H1 (cell line): Measurements from ENCODE around the gene CAMKMT. TPM values are rescaled to one million over a fixed set of nuclear protein-coding genes. Genes with fewer than 3 reads are reported as not detected.

Source experiments
- CTCF ChIA-PET: fragments of 300-600 bp; sonication (Branson Sonifier 250); formaldehyde crosslinking; loops from one replicate; lab custom pipeline; 2021; ENCODE audit not compliant: partially characterized antibody; lab: Charles Lee
- POLR2A ChIA-PET: fragments of 300-600 bp; sonication (Branson Sonifier 250); formaldehyde crosslinking; loops from one replicate; lab custom pipeline; 2021; ENCODE audit warnings: inconsistent platforms; ENCODE audit not compliant: partially characterized antibody; lab: Charles Lee
- DNase-seq, 2 experiments: peaks; one replicate each; pipeline versions ENCODE4 v3.0.0 to v3.0.0-alpha.2; 2010 to 2022; ENCODE audit warnings: low spot score in 2 of 2, low read depth in 1 of 2, mixed read lengths in 1 of 2
- FAIRE-seq: peaks from 2 replicates; lab custom pipeline; 2011; peaks lifted over from hg19 to GRCh38; lab: Jason Lieb, UNC
- H2AFZ ChIP-seq: 2 replicates; pipeline ENCODE4 v1.8.1; 2012; ENCODE audit warnings: low read length, inconsistent platforms
- H2AK5ac ChIP-seq: 2 replicates; pipeline ENCODE4 v1.6.1; 2013; ENCODE audit warnings: low read depth, low read length
- H2BK120ac ChIP-seq: replicated peaks from 2 replicates; pipeline ENCODE3; 2013; ENCODE audit warnings: low read depth, low read length, inconsistent platforms
- H2BK12ac ChIP-seq: 2 replicates; pipeline ENCODE4 v1.6.1; 2013; ENCODE audit warnings: low read depth, low read length
- H2BK15ac ChIP-seq: 2 replicates; pipeline ENCODE4 v1.6.1; 2013; ENCODE audit warnings: low read length
- H2BK20ac ChIP-seq: 2 replicates; pipeline ENCODE4 v1.6.1; 2013; ENCODE audit warnings: low read length
- H2BK5ac ChIP-seq: 2 replicates; pipeline ENCODE4 v1.6.1; 2013; ENCODE audit warnings: low read depth, low read length
- H3K14ac ChIP-seq: 2 replicates; pipeline ENCODE4 v1.6.1; 2013; ENCODE audit warnings: inconsistent platforms; ENCODE audit not compliant: insufficient read length
- H3K18ac ChIP-seq: 2 replicates; pipeline ENCODE4 v1.6.1; 2013; ENCODE audit warnings: low read length; ENCODE audit errors: extremely low read depth
- H3K23ac ChIP-seq: 2 replicates; pipeline ENCODE4 v1.6.1; 2013; ENCODE audit warnings: inconsistent platforms; ENCODE audit not compliant: insufficient read length
- H3K23me2 ChIP-seq: 2 replicates; pipeline ENCODE4 v1.6.1; 2013; ENCODE audit warnings: low read depth, low read length
- H3K27ac ChIP-seq: 2 replicates; pipeline ENCODE4 v1.6.1; 2011; ENCODE audit warnings: low read depth, low read length, inconsistent platforms
- H3K27me3 ChIP-seq, 4 experiments: replicated peaks in 1 of 4; 1 replicate in 1 of 4; 2 replicates in 3 of 4; pipeline versions ENCODE4 v1.6.1 to v1.8.1; 2011 to 2013; ENCODE audit warnings: low read length in 3 of 4, mild to moderate bottlenecking in 3 of 4, inconsistent platforms in 2 of 4, mixed read lengths in 2 of 4, moderate library complexity in 1 of 4; ENCODE audit not compliant: control insufficient read depth in 3 of 4, insufficient read depth in 3 of 4; ENCODE audit errors: extremely low read depth in 1 of 4
- H3K36me3 ChIP-seq, 4 experiments: 2 replicates each; pipeline versions ENCODE4 v1.6.1 to v1.8.1; 2011 to 2013; ENCODE audit warnings: mild to moderate bottlenecking in 4 of 4, low read length in 3 of 4, moderate library complexity in 2 of 4, control low read depth in 1 of 4, inconsistent platforms in 1 of 4; ENCODE audit not compliant: insufficient read depth in 4 of 4, control insufficient read depth in 2 of 4
- H3K4ac ChIP-seq: replicated peaks from 2 replicates; pipeline ENCODE3; 2013; ENCODE audit warnings: low read length, low read depth, mixed read lengths, inconsistent platforms; ENCODE audit not compliant: insufficient read length
- H3K4me1 ChIP-seq, 4 experiments: replicated peaks in 1 of 4; 1 replicate in 1 of 4; 2 replicates in 3 of 4; pipeline versions ENCODE4 v1.6.1 to v1.8.1; 2011 to 2013; ENCODE audit warnings: low read length in 3 of 4, inconsistent platforms in 2 of 4, mixed read lengths in 1 of 4; ENCODE audit not compliant: insufficient read depth in 4 of 4, control insufficient read depth in 3 of 4
- H3K4me2 ChIP-seq, 2 experiments: 2 replicates each; pipeline versions ENCODE4 v1.6.1 to v1.8.1; 2011 to 2013; ENCODE audit warnings: low read depth in 2 of 2, low read length in 2 of 2, control low read depth in 1 of 2, inconsistent platforms in 1 of 2, mild to moderate bottlenecking in 1 of 2; ENCODE audit not compliant: insufficient read depth in 1 of 2
- H3K4me3 ChIP-seq, 4 experiments: fragments of 200-600, 300-600 bp in 1 of 4; sonication (generic), shearing (Covaris generic), sonication (Bioruptor Twin) in 1 of 4; 2 replicates each; pipeline versions ENCODE4 v1.5.1 to v1.8.1; 2011 to 2016; ENCODE audit warnings: low read length in 4 of 4, low read depth in 3 of 4, control low read depth in 2 of 4, inconsistent platforms in 2 of 4, mild to moderate bottlenecking in 2 of 4, mixed read lengths in 1 of 4, moderate library complexity in 1 of 4; ENCODE audit not compliant: insufficient read depth in 2 of 4; ENCODE audit errors: extremely low read depth in 1 of 4
- H3K56ac ChIP-seq: replicated peaks from 2 replicates; pipeline ENCODE3; 2013; ENCODE audit warnings: low read depth, mild to moderate bottlenecking, mixed read lengths, low read length, inconsistent platforms; ENCODE audit not compliant: insufficient read length
- H3K79me1 ChIP-seq: 2 replicates; pipeline ENCODE4 v1.6.1; 2013; ENCODE audit warnings: low read depth, low read length, control low read depth
- H3K79me2 ChIP-seq, 2 experiments: 2 replicates each; pipeline versions ENCODE4 v1.6.1 to v1.8.1; 2012 to 2013; ENCODE audit warnings: low read length in 2 of 2, mild to moderate bottlenecking in 2 of 2, inconsistent platforms in 1 of 2; ENCODE audit not compliant: insufficient read depth in 2 of 2, control insufficient read depth in 1 of 2
- H3K9ac ChIP-seq, 4 experiments: replicated peaks in 1 of 4; 1 replicate in 1 of 4; 2 replicates in 3 of 4; pipeline versions ENCODE4 v1.6.1 to v1.8.1; 2011 to 2013; ENCODE audit warnings: low read depth in 3 of 4, low read length in 3 of 4, control low read depth in 2 of 4, mild to moderate bottlenecking in 2 of 4, moderate library complexity in 2 of 4, inconsistent platforms in 1 of 4; ENCODE audit errors: extremely low read depth in 1 of 4
- H3K9me3 ChIP-seq, 2 experiments: 2 replicates each; pipeline versions ENCODE4 v1.6.1 to v1.8.1; 2012 to 2013; ENCODE audit warnings: mild to moderate bottlenecking in 2 of 2, moderate library complexity in 2 of 2, control low read depth in 1 of 2, inconsistent platforms in 1 of 2, low read depth in 1 of 2, low read length in 1 of 2, mixed read lengths in 1 of 2; ENCODE audit not compliant: insufficient read depth in 2 of 2
- H4K20me1 ChIP-seq, 2 experiments: replicated peaks in 1 of 2; 2 replicates each; pipeline versions ENCODE3 to v1.8.1; 2011 to 2013; ENCODE audit warnings: inconsistent platforms in 2 of 2, low read length in 2 of 2, mild to moderate bottlenecking in 1 of 2; ENCODE audit not compliant: insufficient read depth in 2 of 2, control insufficient read depth in 1 of 2
- H4K5ac ChIP-seq: 2 replicates; pipeline ENCODE4 v1.6.1; 2013; ENCODE audit warnings: low read length, low read depth, mixed read lengths, inconsistent platforms; ENCODE audit not compliant: insufficient read length
- H4K8ac ChIP-seq: 2 replicates; pipeline ENCODE4 v1.8.0; 2013; ENCODE audit warnings: mild to moderate bottlenecking, moderate library complexity, low read length, inconsistent platforms; ENCODE audit not compliant: insufficient read depth; ENCODE audit errors: extremely low read depth
- H4K91ac ChIP-seq: replicated peaks from 2 replicates; pipeline ENCODE3; 2013; ENCODE audit warnings: low read length, mixed read lengths, inconsistent platforms; ENCODE audit not compliant: insufficient read length
- ATF2 ChIP-seq: IDR thresholded peaks from 2 replicates; pipeline ENCODE4 v1.6.1; 2012; ENCODE audit warnings: low read length, inconsistent platforms
- CEBPB ChIP-seq: IDR thresholded peaks from 2 replicates; pipeline ENCODE4 v1.6.1; 2012; ENCODE audit warnings: low read depth, low read length
- CREB1 ChIP-seq: IDR thresholded peaks from 2 replicates; pipeline ENCODE4 v1.6.1; 2012; ENCODE audit warnings: inconsistent platforms
- CTBP2 ChIP-seq: IDR thresholded peaks from 2 replicates; pipeline ENCODE4 v1.7.0; 2011; ENCODE audit warnings: borderline replicate concordance, mild to moderate bottlenecking, moderate library complexity, mixed read lengths, low read length; ENCODE audit not compliant: insufficient read depth, insufficient read length
- E2F6 ChIP-seq: IDR thresholded peaks from 2 replicates; pipeline ENCODE4 v1.6.1; 2012; ENCODE audit warnings: inconsistent platforms
- EP300 ChIP-seq, 2 experiments: IDR thresholded peaks; 1 replicate in 1 of 2; 2 replicates in 1 of 2; pipeline ENCODE4 v1.6.1; 2011 to 2012; ENCODE audit warnings: low read depth in 2 of 2, low read length in 2 of 2, mild to moderate bottlenecking in 2 of 2, borderline replicate concordance in 1 of 2, inconsistent platforms in 1 of 2, moderate library complexity in 1 of 2
- FOSL1 ChIP-seq: IDR thresholded peaks from 2 replicates; pipeline ENCODE4 v1.6.1; 2011; ENCODE audit warnings: mild to moderate bottlenecking, low read depth, low read length, moderate library complexity; ENCODE audit not compliant: insufficient read depth
- SP2 ChIP-seq: IDR thresholded peaks from 2 replicates; pipeline ENCODE4 v1.6.1; 2012; ENCODE audit warnings: mild to moderate bottlenecking, low read length, inconsistent platforms
- TCF12 ChIP-seq: IDR thresholded peaks from 2 replicates; pipeline ENCODE4 v1.6.1; 2011; ENCODE audit warnings: low read depth, mild to moderate bottlenecking, low read length
- TEAD4 ChIP-seq: IDR thresholded peaks from 2 replicates; pipeline ENCODE4 v1.6.1; 2012; ENCODE audit warnings: low read depth, low read length, inconsistent platforms, mixed read lengths
- ZNF274 ChIP-seq: IDR thresholded peaks from 2 replicates; pipeline ENCODE4 v1.7.0; 2012; ENCODE audit warnings: low read length, borderline replicate concordance; ENCODE audit errors: extremely low read depth
- WGBS, 2 experiments: shearing (Covaris generic) in 1 of 2; methylation state at CpG; one replicate each; pipeline versions ENCODE4 v1.1.6 to v1.1.7; 2013 to 2015; ENCODE audit warnings: low lambda C conversion rate in 2 of 2, mixed read lengths in 2 of 2, inconsistent platforms in 1 of 2, low coverage in 1 of 2, missing lambda C conversion rate in 1 of 2; ENCODE audit not compliant: insufficient replicate concordance in 2 of 2, insufficient coverage in 1 of 2, insufficient read length in 1 of 2; ENCODE audit errors: extremely low coverage in 1 of 2, missing lambda C conversion rate in 1 of 2; 5-methylcytosine and 5-hydroxymethylcytosine counted together
- polyA plus RNA-seq, 7 experiments: library from polyadenylated mRNA; depleted of rRNA in 3 of 7; stranded (reverse) in 5 of 7; unstranded in 2 of 7; fragments of >200 nt in 5 of 7; fragments of 200-250 nt in 2 of 7; gene quantifications; 1 replicate in 5 of 7; 2 replicates in 1 of 7; 4 replicates in 1 of 7; pipeline versions ENCODE4 v1.2.1 to v1.2.3, GENCODE V29; 2011 to 2013; ENCODE audit warnings: missing spikeins in 2 of 7, mixed read lengths in 2 of 7
- total RNA-seq: library from RNA; stranded (reverse); fragmentation: NEBNext Ultra II Directional; extraction: Animal tissue kit (Norgen Biotek cat#: 25700); gene quantifications from 2 replicates; pipeline ENCODE4 v1.2.1, GENCODE V29; 2021

The CAMKMT gene
- total and polyA plus RNA-seq, 2 of the 8 experiments (the other 6 are each of a cell fraction or from before 2014, with no cell fraction given) = 14.7 to 22.4 TPM

GRCh38 chr2:44679584-44679983, 317.8 kb downstream of the CAMKMT start:
- Histone ChIP-seq H3K4me2 (no peak overlapping the region), H3K4me1 (peaks cover 0 to 15% (median 7%) of the 10 kb centered on the region in 4 experiments; a peak in 5 of 7 replicates), H2BK12ac (no peak overlapping the region), H3K9me3 (no peaks in the 10 kb centered on the region), H3K4ac (no peak overlapping the region), H3K79me1 (0 out of 2 replicates have a peak, but pooled peaks cover 2% of the 10 kb centered on the region), H2BK5ac (no peak overlapping the region), H4K8ac (no peak overlapping the region), H3K23me2 (no peaks in the 10 kb centered on the region), H3K4me3 (no peak overlapping the region), H2BK15ac (no peak overlapping the region), H4K91ac (no peak overlapping the region), H3K27ac (no peak overlapping the region), H3K79me2 (no peaks in the 10 kb centered on the region), H2BK120ac (no peak overlapping the region), H3K56ac (no peak overlapping the region), H2BK20ac (no peak overlapping the region), H3K27me3 (no peaks in the 10 kb centered on the region), H2AK5ac (no peak overlapping the region), H3K14ac (no peak overlapping the region), H4K20me1 (no peaks in the 10 kb centered on the region), H3K23ac (no peak overlapping the region), H2AFZ (no peak overlapping the region), H3K9ac (no peak overlapping the region), H4K5ac (no peak overlapping the region), H3K18ac (no peak overlapping the region), H3K36me3 (no peaks in the 10 kb centered on the region)
- ChIA-PET CTCF (no interaction called here), POLR2A (no interaction called here)
- 82% methylated on average over 4 of the region's 4 CpGs; no CpG with 5 or more reads in 1 of the 2 experiments for WGBS, 2 experiments
- peak; percentile 13 for FAIRE-seq
- TF ChIP-seq TEAD4 (no peak), CREB1 (no peak), E2F6 (no peak), CEBPB (no peak), SP2 (no peak), ZNF274 (no peak), CTBP2 (no peak), ATF2 (no peak), EP300 (IDR thresholded peaks at IDR 0.05; ENCODE audit: borderline replicate concordance in 1 of 2, low read depth in 2 of 2, low read length in 2 of 2) (no peak), TCF12 (no peak), FOSL1 (no peak)
- DNase-seq = no peak
